Smooth muscle cell (in vitro differentiated cells): ENCODE data around the gene GDF11. TPM values are rescaled to one million over a fixed set of nuclear protein-coding genes. Genes with fewer than 3 reads are reported as not detected.

ENCODE experiments used
- DNase-seq: peaks from one replicate; lab custom pipeline; 2025; ENCODE audit not compliant: unreplicated experiment; lab: John Stamatoyannopoulos, UW
- H2AFZ ChIP-seq: fragments of 200-600 bp; sonication (generic); 2 replicates; pipeline ENCODE4 v1.6.0; 2016; ENCODE audit warnings: antibody characterized with exemption, low read depth, mild to moderate bottlenecking
- H3F3A ChIP-seq: fragments of 200-600 bp; sonication (generic); 2 replicates; pipeline ENCODE4 v1.6.0; 2017; ENCODE audit warnings: antibody characterized with exemption, low read depth
- H3K27ac ChIP-seq: fragments of 200-600 bp; sonication (generic); 2 replicates; pipeline ENCODE4 v1.5.1; 2016; ENCODE audit warnings: low read depth, mild to moderate bottlenecking
- H3K27me3 ChIP-seq: fragments of 200-600 bp; sonication (generic); 2 replicates; pipeline ENCODE4 v1.6.1; 2016; ENCODE audit warnings: low read depth, mild to moderate bottlenecking
- H3K36me3 ChIP-seq: fragments of 200-600 bp; sonication (generic); 2 replicates; pipeline ENCODE4 v1.5.1; 2016; ENCODE audit warnings: low read depth
- H3K4me1 ChIP-seq: fragments of 200-600 bp; sonication (generic); 2 replicates; pipeline ENCODE4 v1.5.1; 2016; ENCODE audit warnings: low read depth
- H3K4me2 ChIP-seq: fragments of 200-600 bp; sonication (generic); 2 replicates; pipeline ENCODE4 v1.6.0; 2016; ENCODE audit warnings: mild to moderate bottlenecking
- H3K4me3 ChIP-seq: fragments of 200-600 bp; sonication (generic); 2 replicates; pipeline ENCODE4 v1.5.1; 2016; ENCODE audit warnings: mild to moderate bottlenecking
- H3K79me2 ChIP-seq: fragments of 200-600 bp; sonication (generic); 2 replicates; pipeline ENCODE4 v1.6.0; 2016; ENCODE audit warnings: low read depth, mild to moderate bottlenecking
- H3K9ac ChIP-seq: fragments of 200-600 bp; sonication (generic); 2 replicates; pipeline ENCODE4 v1.6.0; 2016; ENCODE audit warnings: low read depth
- H3K9me3 ChIP-seq: fragments of 200-600 bp; sonication (generic); replicated peaks from 2 replicates; pipeline ENCODE4 v1.5.1; 2016; ENCODE audit warnings: low read depth
- H4K20me1 ChIP-seq: fragments of 200-600 bp; sonication (generic); 2 replicates; pipeline ENCODE4 v1.6.0; 2016; ENCODE audit warnings: low read depth
- WGBS: methylation state at CpG from one replicate; pipeline ENCODE4 v1.1.7; 2016; ENCODE audit warnings: low lambda C conversion rate; 5-methylcytosine and 5-hydroxymethylcytosine counted together
- polyA plus RNA-seq: library from polyadenylated mRNA; unstranded; fragments of >200 nt; fragmentation: Nextera tagmentation; extraction: Ambion mirVana; gene quantifications from 2 replicates; pipeline ENCODE4 v1.2.1, GENCODE V29; 2016
- total RNA-seq: library from RNA; depleted of rRNA; stranded (reverse); fragments of >200 nt; gene quantifications from 2 replicates; pipeline ENCODE4 v1.2.3, GENCODE V29; 2014
- TF ChIP-seq, protein P1 (sequence below): fragments of 200-600 bp; sonication (generic); IDR thresholded peaks from 2 replicates; pipeline ENCODE4 v1.5.1; 2017; ENCODE audit warnings: borderline replicate concordance, mild to moderate bottlenecking, antibody characterized with exemption; ENCODE audit not compliant: insufficient read depth, poor library complexity, severe bottlenecking

GDF11 gene
- total and polyA plus RNA-seq, 2 experiments from 2014 or later = 2.6 to 3.5 TPM

DNA sequence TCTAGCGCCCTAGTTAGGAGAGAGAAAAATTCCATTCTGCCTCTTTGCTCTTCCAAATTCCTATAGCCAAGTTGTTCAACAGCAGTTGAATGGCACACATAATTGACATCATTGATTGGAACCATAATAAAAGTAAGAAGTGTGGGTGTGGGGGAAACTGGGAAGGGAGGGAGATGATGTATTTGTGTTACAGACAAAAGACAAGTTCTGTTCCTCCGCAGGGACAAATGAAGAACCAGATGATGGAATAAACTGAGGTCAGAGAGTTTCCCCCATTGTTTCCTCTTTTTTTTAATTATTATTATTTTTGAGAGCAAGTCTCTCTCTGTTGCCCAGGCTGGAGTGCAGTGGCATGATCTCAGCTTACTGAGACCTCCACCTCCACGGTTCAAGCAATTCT is 34.9 kb downstream of the GDF11 start:
- Histone ChIP-seq H3K9ac (no peak overlapping the region), H3K27ac (no peak overlapping the region), H3K4me3 (no peak overlapping the region), H3K36me3 (peaks cover 4% of the 10 kb centered on the region), H3K27me3 (no peaks in the 10 kb centered on the region), H3K79me2 (peaks cover 18% of the 10 kb centered on the region), H2AFZ (no peak overlapping the region), H3K4me1 (no peaks in the 10 kb centered on the region), H4K20me1 (peaks cover 53% of the 10 kb centered on the region), H3K9me3 (no peaks in the 10 kb centered on the region), H3F3A (peaks cover 5% of the 10 kb centered on the region), H3K4me2 (no peak overlapping the region)
- TF ChIP-seq, protein P1, sequence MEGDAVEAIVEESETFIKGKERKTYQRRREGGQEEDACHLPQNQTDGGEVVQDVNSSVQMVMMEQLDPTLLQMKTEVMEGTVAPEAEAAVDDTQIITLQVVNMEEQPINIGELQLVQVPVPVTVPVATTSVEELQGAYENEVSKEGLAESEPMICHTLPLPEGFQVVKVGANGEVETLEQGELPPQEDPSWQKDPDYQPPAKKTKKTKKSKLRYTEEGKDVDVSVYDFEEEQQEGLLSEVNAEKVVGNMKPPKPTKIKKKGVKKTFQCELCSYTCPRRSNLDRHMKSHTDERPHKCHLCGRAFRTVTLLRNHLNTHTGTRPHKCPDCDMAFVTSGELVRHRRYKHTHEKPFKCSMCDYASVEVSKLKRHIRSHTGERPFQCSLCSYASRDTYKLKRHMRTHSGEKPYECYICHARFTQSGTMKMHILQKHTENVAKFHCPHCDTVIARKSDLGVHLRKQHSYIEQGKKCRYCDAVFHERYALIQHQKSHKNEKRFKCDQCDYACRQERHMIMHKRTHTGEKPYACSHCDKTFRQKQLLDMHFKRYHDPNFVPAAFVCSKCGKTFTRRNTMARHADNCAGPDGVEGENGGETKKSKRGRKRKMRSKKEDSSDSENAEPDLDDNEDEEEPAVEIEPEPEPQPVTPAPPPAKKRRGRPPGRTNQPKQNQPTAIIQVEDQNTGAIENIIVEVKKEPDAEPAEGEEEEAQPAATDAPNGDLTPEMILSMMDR = no peak
- no peak for DNase-seq
- whole genome bisulfite sequencing = 97% methylated on average over 3 of the region's 3 CpGs

DNA sequence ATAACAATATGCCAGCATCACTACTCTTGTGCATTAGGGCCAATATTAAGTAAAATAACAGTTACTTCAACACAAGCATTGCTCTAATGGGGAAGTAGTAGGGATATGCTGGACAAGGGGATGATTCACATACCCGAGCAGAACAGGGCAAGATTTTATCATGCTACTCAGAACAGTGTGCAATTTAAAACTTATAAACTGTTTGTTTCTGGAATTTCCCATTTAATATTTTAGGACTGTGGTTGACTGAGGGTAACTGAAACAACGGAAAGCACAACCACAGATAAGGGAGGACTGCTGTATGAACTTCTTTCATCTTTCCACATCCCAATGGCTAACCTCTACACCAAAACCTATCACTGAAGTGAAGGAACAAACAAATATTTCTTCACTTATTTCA is 37.8 kb downstream of the GDF11 start:
- Histone ChIP-seq H3F3A (peaks cover 5% of the 10 kb centered on the region), H3K9ac (no peak overlapping the region), H3K4me3 (no peak overlapping the region), H3K4me1 (no peaks in the 10 kb centered on the region), H4K20me1 (peaks cover 40% of the 10 kb centered on the region), H2AFZ (no peak overlapping the region), H3K27me3 (no peaks in the 10 kb centered on the region), H3K27ac (no peak overlapping the region), H3K9me3 (no peaks in the 10 kb centered on the region), H3K36me3 (peaks cover 20% of the 10 kb centered on the region), H3K4me2 (no peak overlapping the region), H3K79me2 (peaks cover 9% of the 10 kb centered on the region)
- 53% methylated on average over 2 of the region's 2 CpGs for WGBS
- DNase-seq = no peak
- TF ChIP-seq, protein P1 = no peak

DNA sequence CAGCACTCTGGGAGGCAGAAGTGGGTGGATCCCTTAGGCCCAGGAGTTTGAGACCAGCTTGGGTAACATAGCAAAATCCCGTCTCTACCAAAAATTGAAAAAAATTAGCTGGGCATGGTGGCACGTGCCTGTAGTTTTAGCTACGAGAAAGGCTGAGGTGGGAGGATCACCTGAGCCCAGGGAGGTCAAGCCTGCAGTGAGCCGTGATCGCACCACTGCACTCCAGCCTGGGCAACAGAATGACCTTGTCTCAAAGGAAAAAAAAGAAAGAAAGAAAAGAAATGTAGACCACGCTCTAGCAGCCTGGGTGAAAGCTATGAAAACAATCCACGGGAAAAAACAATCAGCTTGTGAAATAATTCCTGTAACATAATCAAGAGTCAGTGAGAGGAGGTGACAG is 45.6 kb downstream of the GDF11 start:
- H4K20me1 ChIP-seq = peaks cover 40% of the 10 kb centered on the region
- TF ChIP-seq, protein P1 = no peak
- H3F3A ChIP-seq = no peaks in the 10 kb centered on the region
- no peak overlapping the region for H2AFZ ChIP-seq
- H3K9me3 ChIP-seq = no peaks in the 10 kb centered on the region
- WGBS = 94% methylated on average over 7 of the region's 7 CpGs
- no peaks in the 10 kb centered on the region for H3K27me3 ChIP-seq
- no peak overlapping the region for H3K9ac ChIP-seq
- no peak overlapping the region for H3K4me2 ChIP-seq
- H3K27ac ChIP-seq = no peak overlapping the region
- no peak for DNase-seq
- H3K79me2 ChIP-seq = peaks cover 32% of the 10 kb centered on the region
- peaks cover 44% of the 10 kb centered on the region for H3K36me3 ChIP-seq
- H3K4me1 ChIP-seq = no peaks in the 10 kb centered on the region
- H3K4me3 ChIP-seq = no peak overlapping the region

DNA sequence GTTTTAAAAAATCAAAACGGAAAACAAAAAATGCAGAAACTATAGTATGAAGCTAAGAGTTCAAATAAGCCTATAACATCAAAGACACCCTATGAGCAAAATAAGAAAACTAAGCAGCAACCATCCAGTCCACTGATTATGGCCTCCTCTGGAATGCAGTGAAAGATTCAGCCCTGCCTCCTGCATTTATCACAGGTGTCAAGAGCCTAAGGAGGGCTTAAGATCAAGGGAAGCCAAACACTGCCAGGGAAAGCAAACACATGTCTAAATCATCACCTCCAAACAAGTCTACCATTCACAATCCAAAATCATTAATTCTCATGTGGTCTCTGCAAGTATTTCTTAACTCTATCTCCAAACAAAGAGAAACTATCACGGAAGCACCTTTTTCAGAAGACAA is 46.2 kb downstream of the GDF11 start:
- Histone ChIP-seq H3K27me3 (no peaks in the 10 kb centered on the region), H3K9ac (no peak overlapping the region), H3K36me3 (peaks cover 50% of the 10 kb centered on the region), H3K4me1 (no peaks in the 10 kb centered on the region), H3K4me3 (no peak overlapping the region), H4K20me1 (peaks cover 44% of the 10 kb centered on the region), H2AFZ (no peak overlapping the region), H3F3A (no peaks in the 10 kb centered on the region), H3K4me2 (no peak overlapping the region), H3K9me3 (no peaks in the 10 kb centered on the region), H3K27ac (no peak overlapping the region), H3K79me2 (peaks cover 39% of the 10 kb centered on the region)
- TF ChIP-seq, protein P1 = no peak
- no peak for DNase-seq
- 99% methylated on average over 2 of the region's 2 CpGs for WGBS
